ENCODE measurements around the gene OTUD7B. TPM values are rescaled to one million over a fixed set of nuclear protein-coding genes. Genes with fewer than 3 reads are reported as not detected.
"Not testable (repeated sequence)": the region's sequence is repeated elsewhere in the genome, so short reads cannot be mapped to it uniquely, and the experiment has no call there.

OTUD7B gene
- total and polyA plus RNA-seq, 12 donors = 5.7 to 45.7 (median 19.8) TPM

DNA sequence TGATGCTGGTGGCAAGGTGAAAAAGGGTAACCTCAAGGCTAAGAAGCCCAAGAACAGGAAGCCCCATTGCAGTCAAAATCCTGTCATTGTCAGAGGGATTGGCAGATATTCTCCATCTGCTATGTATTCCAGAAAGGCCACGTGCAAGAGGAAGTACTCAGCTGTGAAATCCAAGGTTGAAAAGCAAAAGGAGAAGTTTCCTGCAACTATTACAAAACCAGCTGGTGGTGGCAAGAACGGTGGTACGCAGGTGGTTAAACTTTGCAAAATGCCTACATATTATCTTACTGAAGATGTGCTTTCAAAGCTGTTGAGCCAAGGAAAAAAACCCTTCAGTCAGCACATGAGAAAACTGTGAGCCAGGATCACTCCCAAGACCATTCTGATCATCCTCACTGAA, 43.4 kb upstream of the OTUD7B start:
- Histone ChIP-seq H3K27ac (no peak overlapping the region), H3K27me3 (no peaks in the 10 kb centered on the region), H3K4me3 (no peak overlapping the region), H3K9me3 (replicated peaks in 1 of 3) (no peaks in the 10 kb centered on the region), H3K36me3 (replicated peaks in 1 of 2) (no peaks in the 10 kb centered on the region), H3K4me1 (replicated peaks in 1 of 2) (peaks cover 0 to 8% of the 10 kb centered on the region in 2 donors)
- TF ChIP-seq, protein P1, sequence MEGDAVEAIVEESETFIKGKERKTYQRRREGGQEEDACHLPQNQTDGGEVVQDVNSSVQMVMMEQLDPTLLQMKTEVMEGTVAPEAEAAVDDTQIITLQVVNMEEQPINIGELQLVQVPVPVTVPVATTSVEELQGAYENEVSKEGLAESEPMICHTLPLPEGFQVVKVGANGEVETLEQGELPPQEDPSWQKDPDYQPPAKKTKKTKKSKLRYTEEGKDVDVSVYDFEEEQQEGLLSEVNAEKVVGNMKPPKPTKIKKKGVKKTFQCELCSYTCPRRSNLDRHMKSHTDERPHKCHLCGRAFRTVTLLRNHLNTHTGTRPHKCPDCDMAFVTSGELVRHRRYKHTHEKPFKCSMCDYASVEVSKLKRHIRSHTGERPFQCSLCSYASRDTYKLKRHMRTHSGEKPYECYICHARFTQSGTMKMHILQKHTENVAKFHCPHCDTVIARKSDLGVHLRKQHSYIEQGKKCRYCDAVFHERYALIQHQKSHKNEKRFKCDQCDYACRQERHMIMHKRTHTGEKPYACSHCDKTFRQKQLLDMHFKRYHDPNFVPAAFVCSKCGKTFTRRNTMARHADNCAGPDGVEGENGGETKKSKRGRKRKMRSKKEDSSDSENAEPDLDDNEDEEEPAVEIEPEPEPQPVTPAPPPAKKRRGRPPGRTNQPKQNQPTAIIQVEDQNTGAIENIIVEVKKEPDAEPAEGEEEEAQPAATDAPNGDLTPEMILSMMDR (IDR thresholded peaks at IDR 0.05) = no peak
- no peak for TF ChIP-seq POLR2A (IDR thresholded peaks at IDR 0.05)
- 45 to 73% (median 55%) methylated on average over 3 of the region's 3 CpGs for WGBS, 4 donors
- DNase-seq = no peak
- intact Hi-C loops (cut with DNase I) = loop anchor here in 1 of 2 donors (5.0 kb wide), 1 partner anchor 92 kb away; no protein-coding TSS in a partner anchor

DNA sequence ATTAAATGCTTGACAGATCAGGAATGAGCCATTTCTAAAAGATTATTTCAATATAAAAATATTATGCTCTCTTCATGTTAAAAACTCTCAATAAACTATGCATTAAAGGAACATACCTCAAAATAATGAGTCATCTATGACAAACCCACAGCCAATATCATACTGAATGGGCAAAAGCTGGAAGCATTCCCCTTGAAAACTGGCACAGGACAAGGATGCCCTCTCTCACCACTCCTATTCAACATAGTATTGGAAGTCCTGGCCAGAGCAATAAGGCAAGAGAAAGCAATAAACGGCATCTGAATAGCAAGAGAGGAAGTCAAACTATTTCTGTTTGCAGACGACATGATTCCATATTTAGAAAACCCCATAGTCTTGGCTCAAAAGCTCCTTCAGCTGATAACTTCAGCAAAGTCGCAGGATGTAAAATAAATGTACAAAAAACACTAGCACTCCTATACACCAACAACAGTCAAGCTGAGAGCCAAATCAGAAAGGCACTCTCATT, 41.4 kb upstream of the OTUD7B start:
- 42 to 64% (median 46%) methylated on average over 3 of the region's 3 CpGs for WGBS, 4 donors
- H3K4me1 ChIP-seq (replicated peaks in 1 of 2); H3K9me3 ChIP-seq (replicated peaks in 1 of 3); H3K36me3 ChIP-seq (replicated peaks in 1 of 2); H3K27ac ChIP-seq; H3K4me3 ChIP-seq; DNase-seq; H3K27me3 ChIP-seq: not testable (repeated sequence)
- intact Hi-C loops (cut with DNase I) = loop anchor here in 1 of 2 donors (5.0 kb wide), 1 partner anchor 90 kb away; no protein-coding TSS in a partner anchor

DNA sequence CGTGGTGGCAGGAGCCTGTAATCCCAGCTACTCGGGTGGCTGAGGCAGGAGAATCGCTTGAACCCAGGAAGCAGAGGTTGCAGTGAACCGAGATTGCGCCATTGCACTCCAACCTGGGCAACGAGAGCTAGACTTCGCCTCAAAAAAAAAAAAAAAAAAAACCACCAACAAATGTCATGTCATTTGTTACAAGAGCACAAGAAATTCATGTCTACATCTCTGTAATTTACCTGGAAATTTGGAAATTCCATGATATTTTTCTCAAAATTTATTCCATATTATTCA, 40.5 kb upstream of the OTUD7B start:
- intact Hi-C loops (cut with DNase I) = loop anchor here in 1 of 2 donors (5.0 kb wide), 1 partner anchor 89 kb away; no protein-coding TSS in a partner anchor
- Histone ChIP-seq H3K9me3 (replicated peaks in 1 of 3) (no peaks in the 10 kb centered on the region), H3K27ac (no peak overlapping the region), H3K4me3 (no peak overlapping the region), H3K36me3 (replicated peaks in 1 of 2) (no peaks in the 10 kb centered on the region), H3K4me1 (replicated peaks in 1 of 2) (peaks cover 0 to 8% of the 10 kb centered on the region in 2 donors), H3K27me3 (no peaks in the 10 kb centered on the region)
- no peak for DNase-seq
- no peak for TF ChIP-seq POLR2A (IDR thresholded peaks at IDR 0.05)
- TF ChIP-seq, protein P1 (IDR thresholded peaks at IDR 0.05) = no peak
- 41 to 55% (median 51%) methylated on average over 7 of the region's 7 CpGs for WGBS, 4 donors

DNA sequence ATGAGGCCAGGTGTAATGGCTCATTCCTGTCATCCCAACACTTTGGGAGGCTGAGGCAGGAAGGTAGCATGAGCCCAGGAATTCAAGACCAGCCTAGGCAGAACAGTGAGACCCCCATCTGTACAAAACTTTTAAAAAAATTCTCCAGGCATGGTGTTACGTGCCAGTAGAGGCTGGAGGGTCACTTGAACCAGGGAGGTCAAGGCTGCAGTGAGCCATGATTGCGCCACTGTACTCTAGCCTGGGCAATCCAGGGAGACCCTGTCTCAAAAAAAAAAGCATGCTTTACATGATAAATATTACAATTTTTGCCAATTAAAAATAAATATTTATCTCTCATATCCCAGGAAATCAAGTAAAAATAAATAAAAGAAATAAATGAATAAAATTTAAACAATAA, 39.4 kb upstream of the OTUD7B start:
- Histone ChIP-seq H3K27me3 (no peaks in the 10 kb centered on the region), H3K36me3 (replicated peaks in 1 of 2) (no peaks in the 10 kb centered on the region), H3K4me1 (replicated peaks in 1 of 2) (peaks cover 0 to 8% of the 10 kb centered on the region in 2 donors), H3K27ac (no peak overlapping the region), H3K4me3 (no peak overlapping the region), H3K9me3 (replicated peaks in 1 of 3) (no peaks in the 10 kb centered on the region)
- DNase-seq = no peak
- TF ChIP-seq, protein P1 (IDR thresholded peaks at IDR 0.05) = no peak
- TF ChIP-seq POLR2A (IDR thresholded peaks at IDR 0.05) = no peak
- WGBS, 4 donors = 59 to 70% (median 64%) methylated on average over 2 of the region's 2 CpGs
- intact Hi-C loops (cut with DNase I) = loop anchor here (5.0 kb wide), 2 partner anchors 83 to 88 kb away; no protein-coding TSS in a partner anchor

DNA sequence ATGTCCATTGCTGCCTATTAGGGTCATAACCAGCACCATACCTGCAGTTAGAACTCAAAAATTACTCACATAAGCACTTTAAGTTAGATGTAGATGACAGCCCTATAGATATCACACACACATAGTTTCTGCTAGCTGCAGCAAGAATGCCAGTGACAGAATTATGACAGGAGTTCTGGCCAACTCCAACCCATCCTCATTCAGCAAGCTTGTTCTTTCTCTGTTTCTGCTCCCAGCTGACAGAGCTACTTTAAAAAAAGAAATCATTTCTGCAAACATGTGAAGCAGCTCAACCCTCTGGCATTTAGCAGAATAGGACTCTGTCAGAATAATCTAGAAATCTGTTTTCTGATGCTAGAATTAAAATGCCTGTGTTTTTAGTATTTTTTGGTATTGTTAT, 23.8 kb upstream of the OTUD7B start:
- Histone ChIP-seq H3K27me3 (no peaks in the 10 kb centered on the region), H3K36me3 (replicated peaks in 1 of 2) (no peaks in the 10 kb centered on the region), H3K4me3 (no peak overlapping the region), H3K4me1 (replicated peaks in 1 of 2) (no peaks in the 10 kb centered on the region), H3K9me3 (replicated peaks in 1 of 3) (no peaks in the 10 kb centered on the region), H3K27ac (no peak overlapping the region)
- intact Hi-C loops (cut with DNase I) = no loop called here
- TF ChIP-seq, protein P1 (IDR thresholded peaks at IDR 0.05) = no peak
- TF ChIP-seq POLR2A (IDR thresholded peaks at IDR 0.05) = no peak
- DNase-seq = no peak

Data from adrenal gland (tissue), 12 donors.